Neural cell (in vitro differentiated cells): ENCODE data around the gene NINJ1. TPM values are rescaled to one million over a fixed set of nuclear protein-coding genes. Genes with fewer than 3 reads are reported as not detected.

Experiments
- H2AFZ ChIP-seq: fragments of 200-600, 300-800 bp; sonication (generic), shearing (Covaris generic); 2 replicates; pipeline ENCODE4 v1.6.0; 2014; ENCODE audit warnings: low read depth, mild to moderate bottlenecking, antibody characterized with exemption, low read length, moderate library complexity
- H3F3A ChIP-seq: fragments of 200-600 bp; shearing (Covaris generic); 2 replicates; pipeline ENCODE4 v1.6.1; 2016; ENCODE audit warnings: mild to moderate bottlenecking, moderate library complexity, mixed read lengths, antibody characterized with exemption, low read length; ENCODE audit not compliant: insufficient read depth, poor library complexity, severe bottlenecking
- H3K27ac ChIP-seq: fragments of 200-600, 300-800 bp; sonication (generic), shearing (Covaris generic); 2 replicates; pipeline ENCODE4 v1.5.1; 2014; ENCODE audit warnings: mild to moderate bottlenecking, low read length, moderate library complexity
- H3K27me3 ChIP-seq: fragments of 300-800, 200-600 bp; sonication (generic), shearing (Covaris generic); 2 replicates; pipeline ENCODE4 v1.6.0; 2014; ENCODE audit warnings: mild to moderate bottlenecking, low read depth, low read length, moderate library complexity; ENCODE audit not compliant: insufficient read depth
- H3K36me3 ChIP-seq: fragments of 300-800, 200-600 bp; sonication (generic), shearing (Covaris generic); 2 replicates; pipeline ENCODE4 v1.5.1; 2014; ENCODE audit warnings: mild to moderate bottlenecking, antibody characterized with exemption, low read length, moderate library complexity; ENCODE audit not compliant: insufficient read depth
- H3K4me2 ChIP-seq: fragments of 300-800, 200-600 bp; sonication (generic), shearing (Covaris generic); 2 replicates; pipeline ENCODE4 v1.6.0; 2014; ENCODE audit warnings: mild to moderate bottlenecking, low read length
- H3K4me3 ChIP-seq: fragments of 300-800, 200-600 bp; sonication (generic), shearing (Covaris generic); 2 replicates; pipeline ENCODE4 v1.5.1; 2014; ENCODE audit warnings: mild to moderate bottlenecking, low read length, moderate library complexity
- H3K79me2 ChIP-seq: fragments of 200-600 bp; shearing (Covaris generic); replicated peaks from 2 replicates; pipeline ENCODE4 v1.6.0; 2014; ENCODE audit warnings: mild to moderate bottlenecking, low read length, moderate library complexity; ENCODE audit not compliant: insufficient read depth
- H3K9ac ChIP-seq: fragments of 300-800, 200-600 bp; sonication (generic), shearing (Covaris generic); 2 replicates; pipeline ENCODE4 v1.6.1; 2016; ENCODE audit warnings: mild to moderate bottlenecking, low read length, mixed read lengths
- H3K9me2 ChIP-seq: fragments of 200-600 bp; shearing (Covaris generic); 2 replicates; pipeline ENCODE4 v1.6.1; 2016; ENCODE audit warnings: mild to moderate bottlenecking, low read length, mixed read lengths; ENCODE audit not compliant: insufficient read depth
- H3K9me3 ChIP-seq: fragments of 200-600, 300-800 bp; sonication (generic), shearing (Covaris generic); 2 replicates; pipeline ENCODE4 v1.6.1; 2016; ENCODE audit warnings: mild to moderate bottlenecking, mixed run types, low read length, moderate library complexity, mixed read lengths
- H4K20me1 ChIP-seq: fragments of 200-600 bp; shearing (Covaris generic); 2 replicates; pipeline ENCODE4 v1.6.1; 2016; ENCODE audit warnings: mild to moderate bottlenecking, mixed run types; ENCODE audit not compliant: insufficient read depth
- CTCF ChIP-seq: fragments of 450-650 bp; IDR thresholded peaks from 2 replicates; pipeline ENCODE4 v1.5.1; 2014; ENCODE audit warnings: antibody characterized with exemption, mild to moderate bottlenecking, moderate library complexity; ENCODE audit not compliant: poor library complexity, severe bottlenecking
- EP300 ChIP-seq: fragments of 450-650 bp; conservative IDR thresholded peaks from 2 replicates; pipeline ENCODE4 v1.6.1; 2014; ENCODE audit warnings: antibody characterized with exemption, mild to moderate bottlenecking, moderate library complexity; ENCODE audit not compliant: poor library complexity, severe bottlenecking
- EZH2 ChIP-seq: fragments of 200-600, 300-800 bp; shearing (Covaris generic), sonication (generic); IDR thresholded peaks from 2 replicates; pipeline ENCODE4 v1.6.1; 2014; ENCODE audit warnings: antibody characterized with exemption, low read length, borderline replicate concordance, mild to moderate bottlenecking; ENCODE audit not compliant: insufficient read depth, poor library complexity, severe bottlenecking
- MXI1 ChIP-seq: fragments of 450-650 bp; conservative IDR thresholded peaks from 2 replicates; pipeline ENCODE4 v1.6.1; 2014; ENCODE audit warnings: antibody characterized with exemption, mild to moderate bottlenecking; ENCODE audit not compliant: poor library complexity, severe bottlenecking
- POLR2AphosphoS5 ChIP-seq: IDR thresholded peaks from 2 replicates; pipeline ENCODE4 v1.6.1; 2012
- RAD21 ChIP-seq: fragments of 450-650 bp; conservative IDR thresholded peaks from 2 replicates; pipeline ENCODE4 v1.6.1; 2014; ENCODE audit warnings: antibody characterized with exemption, mild to moderate bottlenecking, moderate library complexity
- REST ChIP-seq: IDR thresholded peaks from 2 replicates; pipeline ENCODE4 v1.6.1; 2012; ENCODE audit warnings: borderline replicate concordance
- SMC3 ChIP-seq: fragments of 450-650 bp; conservative IDR thresholded peaks from 2 replicates; pipeline ENCODE4 v1.6.1; 2014; ENCODE audit warnings: antibody characterized with exemption, mild to moderate bottlenecking, moderate library complexity; ENCODE audit not compliant: poor library complexity
- TAF1 ChIP-seq: IDR thresholded peaks from 2 replicates; pipeline ENCODE4 v1.6.1; 2012; ENCODE audit warnings: low read depth
- polyA plus RNA-seq: library from polyadenylated mRNA; depleted of rRNA; stranded (reverse); fragments of >200 nt; gene quantifications from 2 replicates; pipeline ENCODE4 v1.2.3, GENCODE V29; 2014

Gene NINJ1
- polyA plus RNA-seq, 1 donor from 2014 or later, result 2.7 TPM

- H3K36me3 ChIP-seq, result no peaks in the 10 kb centered on the region
- no peak overlapping the region for H3K27ac ChIP-seq
- H3K4me3 ChIP-seq, result no peak overlapping the region
- no peak overlapping the region for H3K4me2 ChIP-seq
- H2AFZ ChIP-seq, result no peak overlapping the region
- TF ChIP-seq RAD21, result no peak
- no peak for TF ChIP-seq POLR2AphosphoS5
- TF ChIP-seq CTCF, result no peak
- TF ChIP-seq EZH2, result no peak
- TF ChIP-seq SMC3, result no peak
- TF ChIP-seq TAF1, result no peak
- TF ChIP-seq EP300, result no peak
- no peak for TF ChIP-seq REST
- no peak for TF ChIP-seq MXI1
- no peak overlapping the region for H3K9ac ChIP-seq
- H3K27me3 ChIP-seq, result no peaks in the 10 kb centered on the region
- H3K9me3 ChIP-seq, result no peaks in the 10 kb centered on the region
- H3K9me2 ChIP-seq, result no peaks in the 10 kb centered on the region
- H3F3A ChIP-seq, result no peaks in the 10 kb centered on the region
- no peaks in the 10 kb centered on the region for H3K79me2 ChIP-seq
- no peaks in the 10 kb centered on the region for H4K20me1 ChIP-seq
These were observed 36.5 kb upstream of the NINJ1 start for GRCh38 chr9:93170571-93170970.

GRCh38 chr9:93169444-93169843 is 35.4 kb upstream of the NINJ1 start:
- Histone ChIP-seq H3K4me2 (no peak overlapping the region), H3K27me3 (no peaks in the 10 kb centered on the region), H2AFZ (no peak overlapping the region), H3K9me2 (no peaks in the 10 kb centered on the region), H3K4me3 (no peak overlapping the region), H4K20me1 (no peaks in the 10 kb centered on the region), H3K27ac (no peak overlapping the region), H3K79me2 (no peaks in the 10 kb centered on the region), H3K9me3 (no peaks in the 10 kb centered on the region), H3K36me3 (no peaks in the 10 kb centered on the region), H3F3A (no peaks in the 10 kb centered on the region), H3K9ac (no peak overlapping the region)
- TF ChIP-seq EZH2 (no peak), EP300 (no peak), RAD21 (no peak), POLR2AphosphoS5 (no peak), MXI1 (no peak), TAF1 (no peak), CTCF (no peak), REST (no peak), SMC3 (no peak)
